ENCODE data around the gene STK32B.

The STK32B gene

GRCh38 chr4:5156682-5157081, 105.4 kb downstream of the STK32B start:
- H3K27ac ChIP-seq: no peak overlapping the region
- no peak for TF ChIP-seq ZFX (IDR thresholded peaks at IDR 0.05)
- no peak for TF ChIP-seq CTCF (conservative IDR thresholded peaks at IDR 0.05)

GRCh38 chr4:5157791-5158770, 106.8 kb downstream of the STK32B start:
- H3K27ac ChIP-seq: no peak overlapping the region
- TF ChIP-seq CTCF (conservative IDR thresholded peaks at IDR 0.05) (no peak), ZFX (IDR thresholded peaks at IDR 0.05) (no peak)

- no peak overlapping the region for H3K27ac ChIP-seq
- TF ChIP-seq CTCF (conservative IDR thresholded peaks at IDR 0.05): no peak
- TF ChIP-seq ZFX (IDR thresholded peaks at IDR 0.05): no peak
Observed at GRCh38 chr4:5158825-5159224, 107.5 kb downstream of the STK32B start.

- no peak for TF ChIP-seq CTCF (conservative IDR thresholded peaks at IDR 0.05)
- TF ChIP-seq ZFX (IDR thresholded peaks at IDR 0.05): no peak
Observed at GRCh38 chr4:5160668-5161067, 109.4 kb downstream of the STK32B start.

GRCh38 chr4:5162909-5163508, 111.7 kb downstream of the STK32B start:
- no peak for TF ChIP-seq ZFX (IDR thresholded peaks at IDR 0.05)
- no peak overlapping the region for H3K27ac ChIP-seq

More at GRCh38 chr4:5160668-5161067, 109.4 kb downstream of the STK32B start:
- H3K27ac ChIP-seq: no peak overlapping the region

- no peak overlapping the region for H3K27ac ChIP-seq
- TF ChIP-seq ZFX (IDR thresholded peaks at IDR 0.05): no peak
- TF ChIP-seq CTCF (conservative IDR thresholded peaks at IDR 0.05): no peak
Observed at GRCh38 chr4:5164221-5164912, 113.1 kb downstream of the STK32B start.

- no peak for TF ChIP-seq CTCF (conservative IDR thresholded peaks at IDR 0.05)
- no peak for TF ChIP-seq ZFX (IDR thresholded peaks at IDR 0.05)
- no peak overlapping the region for H3K27ac ChIP-seq
Observed at GRCh38 chr4:5165420-5166369, 114.4 kb downstream of the STK32B start.

Measured in C4-2B (cell line).